Thyroid gland (tissue), 4 donors: ENCODE data around the gene ABR. TPM values are rescaled to one million over a fixed set of nuclear protein-coding genes. Genes with fewer than 3 reads are reported as not detected.
"Not testable (repeated sequence)": the region's sequence is repeated elsewhere in the genome, so short reads cannot be mapped to it uniquely, and the experiment has no call there.

Experiments used
- DNase-seq, 2 donors: peaks; one replicate each; pipeline ENCODE4 v3.0.0-alpha.2; 2019
- H3K27ac ChIP-seq, 3 donors: fragments of 200-600 bp; sonication (generic); 1 replicate in 2 of 3; 2 replicates in 1 of 3; pipeline ENCODE4 v1.5.1; 2016 to 2019; ENCODE audit warnings: mild to moderate bottlenecking in 1 of 3, moderate library complexity in 1 of 3
- H3K27me3 ChIP-seq: fragments of 200-600 bp; sonication (generic); one replicate; pipeline ENCODE4 v1.5.1; 2019
- H3K36me3 ChIP-seq, 2 donors: fragments of 200-600 bp; sonication (generic); one replicate each; pipeline ENCODE4 v1.5.1; 2016 to 2019
- H3K4me1 ChIP-seq, 2 donors: fragments of 200-600 bp; sonication (generic); one replicate each; pipeline ENCODE4 v1.5.1; 2017 to 2019
- H3K4me3 ChIP-seq, 3 donors: fragments of 200-600 bp; sonication (generic); replicated peaks in 1 of 3; 1 replicate in 2 of 3; 2 replicates in 1 of 3; pipeline ENCODE4 v1.5.1; 2016; ENCODE audit warnings: mild to moderate bottlenecking in 1 of 3
- H3K9me3 ChIP-seq: fragments of 200-600 bp; sonication (generic); one replicate; pipeline ENCODE4 v1.5.1; 2017
- CTCF ChIP-seq, 6 experiments: fragments of 200-600 bp in 3 of 6; fragments of 450-650 bp in 3 of 6; sonication (generic) in 3 of 6; IDR thresholded peaks; one replicate each; pipeline ENCODE4 v1.5.1; 2016 to 2019; ENCODE audit warnings: antibody characterized with exemption in 6 of 6, mild to moderate bottlenecking in 2 of 6, inconsistent platforms in 1 of 6, moderate library complexity in 1 of 6
- POLR2A ChIP-seq, 2 donors: fragments of 450-650 bp; IDR thresholded peaks; one replicate each; pipeline ENCODE4 v1.6.1; 2017; ENCODE audit warnings: antibody characterized with exemption in 2 of 2, mild to moderate bottlenecking in 2 of 2, moderate library complexity in 1 of 2
- WGBS, 2 donors: methylation state at CpG; one replicate each; pipeline ENCODE4 v1.1.5; 2017; 5-methylcytosine and 5-hydroxymethylcytosine counted together
- intact Hi-C: fragments of 100-400 bp; cut with DNase I; formaldehyde crosslinking; loops from one replicate; pipeline ENCODE4 v1.15.1; 2023
- total RNA-seq, 4 donors: library from RNA; depleted of rRNA; stranded (reverse); fragments of >200 nt; gene quantifications; one replicate each; pipeline ENCODE4 v1.2.3, GENCODE V29; 2016

The ABR gene
- total RNA-seq, 4 donors from 2014 or later: 23.7 to 33.7 (median 31.5) TPM

DNA sequence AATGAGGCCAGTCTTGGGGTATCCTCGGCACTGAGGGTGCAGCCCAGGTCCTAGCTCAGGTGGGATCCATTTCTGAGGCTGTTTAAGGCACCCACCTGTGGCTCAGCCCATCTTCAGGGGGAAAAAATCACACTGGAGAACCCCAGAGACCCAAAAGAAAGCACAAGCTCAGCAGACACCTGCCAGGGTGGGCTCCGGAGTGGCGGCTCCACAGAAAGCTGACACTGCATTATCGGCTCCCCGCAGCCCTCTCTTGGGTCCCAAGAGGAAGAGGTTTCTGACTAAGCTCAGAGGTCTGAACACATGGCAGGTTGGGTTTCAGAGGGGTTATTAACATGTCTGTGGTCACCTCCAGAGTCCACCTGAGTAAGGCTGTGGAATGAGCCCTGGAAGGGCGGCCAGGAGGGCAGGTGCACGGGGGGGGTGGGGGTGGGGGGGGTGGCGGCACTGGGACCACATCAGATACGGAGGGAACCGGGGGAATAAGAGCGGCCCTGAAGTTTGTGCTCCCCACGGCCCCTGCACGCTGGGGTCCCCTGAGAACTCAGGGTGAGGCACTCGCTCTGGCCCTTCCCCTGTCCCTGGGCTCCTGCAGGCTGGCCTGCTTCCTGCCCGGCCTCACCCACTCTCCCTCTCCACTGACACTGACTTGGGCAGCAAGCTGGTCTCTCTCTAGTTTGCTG is 103.3 kb downstream of the ABR start:
- WGBS, 2 donors: 91 to 94% methylated on average over 13 to 14 of the region's 15 CpGs
- DNase-seq: no peak
- no peaks in the 10 kb centered on the region for H3K9me3 ChIP-seq
- H3K27ac ChIP-seq: no peak overlapping the region
- no peak for TF ChIP-seq CTCF (IDR thresholded peaks at IDR 0.05)
- TF ChIP-seq POLR2A (IDR thresholded peaks at IDR 0.05): no peak
- H3K4me1 ChIP-seq: peaks cover 0 to 5% of the 10 kb centered on the region in 2 donors
- intact Hi-C loops: no loop called here
- no peak overlapping the region for H3K4me3 ChIP-seq
- H3K27me3 ChIP-seq: no peaks in the 10 kb centered on the region
- no peaks in the 10 kb centered on the region for H3K36me3 ChIP-seq

GRCh38 chr17:1074886-1075605 is 104.7 kb downstream of the ABR start:
- intact Hi-C loops: no loop called here
- no peak overlapping the region for H3K4me3 ChIP-seq
- no peak overlapping the region for H3K27ac ChIP-seq
- DNase-seq: no peak
- TF ChIP-seq POLR2A (IDR thresholded peaks at IDR 0.05) (no peak), CTCF (IDR thresholded peaks at IDR 0.05) (no peak)
- no peaks in the 10 kb centered on the region for H3K4me1 ChIP-seq
- H3K27me3 ChIP-seq: no peaks in the 10 kb centered on the region
- H3K9me3 ChIP-seq: no peaks in the 10 kb centered on the region
- WGBS, 2 donors: 88 to 92% methylated on average over 15 to 18 of the region's 20 CpGs
- H3K36me3 ChIP-seq: no peaks in the 10 kb centered on the region

- H3K4me1 ChIP-seq, H3K4me3 ChIP-seq, H3K36me3 ChIP-seq, DNase-seq, H3K9me3 ChIP-seq, intact Hi-C loops, H3K27me3 ChIP-seq, H3K27ac ChIP-seq: not testable (repeated sequence)
- WGBS, 2 donors: 92 to 95% methylated on average over 12 to 15 of the region's 15 CpGs
Measured at GRCh38 chr17:1073963-1074625, 105.7 kb downstream of the ABR start.

DNA sequence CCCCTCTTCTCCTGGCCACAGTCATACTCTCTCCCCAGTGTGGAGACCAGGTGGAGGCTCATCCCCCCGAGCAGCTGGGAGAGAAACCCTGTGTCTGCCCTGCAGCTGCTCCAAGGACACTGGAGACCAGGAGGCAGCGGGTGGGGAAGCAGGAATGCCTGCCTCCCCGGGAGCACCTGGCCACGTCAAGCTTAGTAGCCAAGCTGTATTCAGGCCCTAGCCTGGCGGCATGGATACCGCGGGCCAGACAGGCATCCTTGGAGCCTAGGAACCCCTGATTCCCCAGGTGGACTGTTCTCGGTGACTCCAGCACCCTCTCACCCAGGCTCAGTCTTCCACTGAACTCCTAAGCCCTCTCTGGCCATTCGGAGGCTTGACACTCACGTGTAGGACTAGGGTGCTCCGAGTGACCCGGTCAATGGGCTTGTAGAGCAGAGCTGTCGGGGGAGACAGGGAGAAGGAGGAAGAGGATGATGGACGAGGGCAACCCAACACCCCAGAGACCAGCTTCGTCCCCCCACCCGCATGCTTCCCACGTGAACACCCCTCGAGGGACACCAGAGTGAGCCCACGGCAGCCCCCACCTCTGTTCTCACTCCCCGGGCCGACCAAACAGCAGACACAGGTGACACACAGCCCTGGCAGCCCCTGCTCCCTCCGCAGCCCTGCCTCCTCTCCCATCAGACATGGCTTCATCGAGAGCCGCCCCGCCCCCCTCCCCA is 106.4 kb downstream of the ABR start:
- no peak for DNase-seq

More for the DNA sequence above, 106.4 kb downstream of the ABR start:
- WGBS, 2 donors: 90 to 93% methylated on average over 18 to 22 of the region's 25 CpGs
- no peaks in the 10 kb centered on the region for H3K9me3 ChIP-seq
- H3K36me3 ChIP-seq: peaks cover 0 to 4% of the 10 kb centered on the region in 2 donors
- H3K4me3 ChIP-seq: no peak overlapping the region
- H3K4me1 ChIP-seq: no peaks in the 10 kb centered on the region
- H3K27ac ChIP-seq: no peak overlapping the region
- TF ChIP-seq CTCF (IDR thresholded peaks at IDR 0.05): no peak
- no peak for TF ChIP-seq POLR2A (IDR thresholded peaks at IDR 0.05)
- intact Hi-C loops: no loop called here
- H3K27me3 ChIP-seq: no peaks in the 10 kb centered on the region
